Breast epithelium (tissue), 3 donors: ENCODE measurements around the gene ARL2.
"Not testable (repeated sequence)": the region's sequence is repeated elsewhere in the genome, so short reads cannot be mapped to it uniquely, and the experiment has no call there.

Experiments
- CTCF ChIP-seq, 3 donors: fragments of 450-650 bp; IDR thresholded peaks; one replicate each; pipeline ENCODE4 v1.5.1; 2016 to 2017; ENCODE audit warnings: antibody characterized with exemption in 3 of 3, mild to moderate bottlenecking in 3 of 3, moderate library complexity in 3 of 3
- POLR2AphosphoS5 ChIP-seq, 3 donors: sonication (generic); formaldehyde crosslinking; IDR thresholded peaks; one replicate each; pipeline ENCODE4 v1.6.1; 2017; ENCODE audit warnings: antibody characterized with exemption in 3 of 3

DNA sequence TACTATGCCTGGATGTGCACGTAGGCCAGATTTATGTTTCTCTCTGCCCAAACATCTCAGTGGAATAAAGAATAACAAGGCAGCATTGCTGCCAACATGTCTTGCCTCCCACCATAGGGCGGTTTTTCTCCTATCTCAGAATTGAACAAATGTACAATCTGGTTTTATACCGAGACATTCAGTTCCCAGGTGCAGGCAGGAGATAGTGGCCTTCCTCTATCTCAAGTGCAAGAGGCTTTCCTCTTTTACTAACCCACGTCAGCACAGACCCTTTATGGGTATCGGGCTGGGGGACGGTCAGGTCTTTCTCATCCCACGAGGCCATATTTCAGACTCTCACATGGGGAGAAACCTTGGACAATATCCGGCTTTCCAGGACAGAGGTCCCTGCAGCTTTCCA, 9.5 kb downstream of the ARL2 start:
- TF ChIP-seq CTCF, POLR2AphosphoS5 (IDR thresholded peaks at IDR 0.05): not testable (repeated sequence)
